NCI-H1092 treated with DMSO at 0.1 percent for 48 hours (cell line): ENCODE measurements around the gene RCE1.

Experiments used
- DNase-seq: peaks from one replicate; lab custom pipeline; 2025; lab: John Stamatoyannopoulos, UW

RCE1 gene

GRCh38 chr11:66868726-66869566, 25.7 kb downstream of the RCE1 start:
- DNase-seq, result no peak

DNA sequence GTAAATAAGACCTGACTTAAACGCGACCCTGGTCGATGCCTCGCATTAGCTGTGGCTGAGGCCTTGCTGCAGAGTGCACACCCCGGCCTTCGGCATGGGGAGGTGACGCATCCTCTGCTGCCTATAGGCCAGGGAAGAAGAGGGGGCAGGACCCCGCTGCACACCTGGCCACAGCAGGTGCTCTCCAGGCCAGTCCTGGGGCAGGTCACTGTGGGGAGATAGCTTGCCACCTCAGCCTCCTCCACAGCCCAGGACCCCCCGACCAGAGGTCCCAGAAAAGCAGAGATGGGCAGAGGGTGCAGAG, 26.3 kb downstream of the RCE1 start:
- DNase-seq, result no peak

DNA sequence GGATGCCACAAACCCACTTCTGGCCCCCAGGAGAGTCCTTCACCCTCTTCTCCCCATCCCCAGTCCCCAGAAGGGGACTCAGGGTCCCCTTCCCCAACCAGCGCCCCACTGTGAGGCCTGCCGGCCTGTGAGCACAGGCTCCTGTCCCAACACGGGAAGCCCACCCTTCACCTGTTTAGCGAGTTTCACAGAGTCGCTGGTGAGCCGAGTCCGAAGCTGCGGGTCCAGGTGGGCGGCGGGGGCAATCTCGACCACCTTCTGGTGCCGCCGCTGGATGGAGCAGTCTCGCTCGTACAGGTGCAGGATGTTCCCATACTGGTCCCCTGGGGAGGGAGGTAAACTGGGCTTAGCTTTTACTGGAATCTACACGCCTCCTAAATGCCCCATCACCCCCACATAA, 26.9 kb downstream of the RCE1 start:
- no peak for DNase-seq

- no peak for DNase-seq
Observed at GRCh38 chr11:66870616-66871520, 27.6 kb downstream of the RCE1 start.

GRCh38 chr11:66871521-66871901, 28.3 kb downstream of the RCE1 start:
- DNase-seq, result no peak

- DNase-seq, result no peak
Observed at GRCh38 chr11:66874232-66874631, 31.0 kb downstream of the RCE1 start.

- DNase-seq, result no peak
Observed at GRCh38 chr11:66875378-66875777, 32.1 kb downstream of the RCE1 start.

DNA sequence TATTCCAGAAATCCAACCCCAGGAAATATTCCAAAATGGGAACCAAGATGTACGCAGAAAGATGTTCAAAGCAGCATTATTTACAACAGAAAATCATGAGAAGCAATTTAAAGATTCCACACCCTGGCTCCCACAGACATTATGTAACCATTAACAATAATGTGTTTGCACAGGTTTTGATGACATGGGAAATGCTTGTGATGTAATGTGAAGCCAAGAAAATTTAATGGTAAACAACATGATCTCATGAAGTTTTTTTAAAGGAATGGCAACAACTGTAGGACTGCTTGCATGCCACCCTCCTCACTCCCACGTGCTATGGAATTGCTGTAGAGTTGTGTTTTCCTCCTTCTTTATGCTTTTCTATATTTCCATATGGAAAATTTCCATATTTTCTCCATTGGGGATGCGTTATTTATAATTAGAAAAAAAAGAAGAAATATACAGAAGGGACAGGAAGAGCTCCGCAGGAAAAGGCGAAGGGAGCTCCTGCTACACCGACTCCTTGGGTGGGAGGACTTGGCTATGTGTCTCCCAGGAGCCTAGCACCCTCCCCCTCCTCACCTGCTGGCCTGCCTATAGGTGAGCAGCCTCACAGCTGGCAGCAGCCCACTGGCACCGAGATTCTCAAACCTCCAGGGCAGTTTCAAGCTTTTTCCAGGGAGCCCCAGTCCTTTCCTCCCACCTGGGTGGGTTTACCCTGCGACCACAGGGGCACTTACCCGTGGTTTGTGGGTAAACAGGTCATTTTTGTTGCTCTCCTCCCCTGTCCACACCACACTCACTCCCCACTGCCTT, 34.5 kb downstream of the RCE1 start:
- DNase-seq, result no peak

DNA sequence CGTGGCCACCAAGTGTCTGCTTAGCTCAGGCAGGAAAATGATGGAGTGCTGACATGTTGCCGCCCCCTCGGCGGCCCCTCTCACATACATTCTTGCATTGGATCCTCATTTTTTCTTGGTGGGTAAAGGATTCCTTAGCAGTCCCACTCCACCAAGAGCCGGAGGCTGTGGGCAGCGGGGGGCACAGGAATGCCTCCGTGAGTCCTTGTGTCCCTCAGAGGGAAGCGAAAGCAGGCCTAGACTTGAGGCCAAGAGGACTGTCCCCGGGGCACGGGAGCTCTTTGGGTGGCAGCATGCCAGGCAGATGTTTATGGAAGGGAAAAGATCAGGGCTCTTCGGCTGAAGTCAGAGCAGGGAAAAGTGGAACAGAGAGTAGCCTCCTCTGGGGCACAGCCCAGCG, 35.2 kb downstream of the RCE1 start:
- no peak for DNase-seq

- DNase-seq, result no peak
Observed at GRCh38 chr11:66879000-66879399, 35.8 kb downstream of the RCE1 start.

DNA sequence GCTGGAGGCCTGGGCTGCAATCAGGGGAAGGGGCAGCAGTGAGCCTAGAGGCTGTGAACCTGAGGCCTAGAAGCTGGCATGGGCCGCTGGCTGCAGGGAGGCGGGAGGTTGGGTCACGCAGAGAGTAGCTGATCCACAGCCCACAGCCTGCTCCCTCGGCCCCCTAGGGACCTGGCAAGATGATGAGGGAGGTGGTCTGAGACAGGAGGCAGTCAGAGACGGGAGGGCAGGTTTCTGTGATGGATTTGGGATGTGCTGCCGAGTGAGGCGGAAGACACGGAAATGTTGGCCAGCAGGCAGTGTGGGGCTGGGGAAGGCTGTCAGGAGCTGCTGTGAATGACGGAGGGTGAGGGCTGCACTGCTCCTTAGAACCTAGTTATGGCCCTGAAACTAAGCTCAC, 36.3 kb downstream of the RCE1 start:
- DNase-seq, result no peak

DNA sequence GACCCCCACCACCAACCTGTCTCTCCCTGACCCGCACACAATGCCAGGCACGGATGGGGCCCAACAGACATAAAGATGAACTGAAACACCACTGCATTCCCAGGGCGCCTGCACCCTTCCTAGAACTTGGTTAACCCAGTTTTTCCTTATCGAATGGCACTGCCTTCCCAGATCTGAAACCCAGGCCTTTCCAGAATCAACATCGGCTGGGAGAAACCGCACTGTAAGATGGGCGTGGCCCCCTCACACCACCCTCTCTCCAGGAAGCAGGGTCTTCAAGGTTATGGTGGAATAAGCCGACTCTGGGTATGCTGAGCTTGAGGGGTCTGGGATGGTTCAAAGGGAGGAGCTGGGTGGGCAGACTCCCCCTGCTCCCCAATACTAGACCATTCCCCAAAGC, 36.8 kb downstream of the RCE1 start:
- no peak for DNase-seq

DNA sequence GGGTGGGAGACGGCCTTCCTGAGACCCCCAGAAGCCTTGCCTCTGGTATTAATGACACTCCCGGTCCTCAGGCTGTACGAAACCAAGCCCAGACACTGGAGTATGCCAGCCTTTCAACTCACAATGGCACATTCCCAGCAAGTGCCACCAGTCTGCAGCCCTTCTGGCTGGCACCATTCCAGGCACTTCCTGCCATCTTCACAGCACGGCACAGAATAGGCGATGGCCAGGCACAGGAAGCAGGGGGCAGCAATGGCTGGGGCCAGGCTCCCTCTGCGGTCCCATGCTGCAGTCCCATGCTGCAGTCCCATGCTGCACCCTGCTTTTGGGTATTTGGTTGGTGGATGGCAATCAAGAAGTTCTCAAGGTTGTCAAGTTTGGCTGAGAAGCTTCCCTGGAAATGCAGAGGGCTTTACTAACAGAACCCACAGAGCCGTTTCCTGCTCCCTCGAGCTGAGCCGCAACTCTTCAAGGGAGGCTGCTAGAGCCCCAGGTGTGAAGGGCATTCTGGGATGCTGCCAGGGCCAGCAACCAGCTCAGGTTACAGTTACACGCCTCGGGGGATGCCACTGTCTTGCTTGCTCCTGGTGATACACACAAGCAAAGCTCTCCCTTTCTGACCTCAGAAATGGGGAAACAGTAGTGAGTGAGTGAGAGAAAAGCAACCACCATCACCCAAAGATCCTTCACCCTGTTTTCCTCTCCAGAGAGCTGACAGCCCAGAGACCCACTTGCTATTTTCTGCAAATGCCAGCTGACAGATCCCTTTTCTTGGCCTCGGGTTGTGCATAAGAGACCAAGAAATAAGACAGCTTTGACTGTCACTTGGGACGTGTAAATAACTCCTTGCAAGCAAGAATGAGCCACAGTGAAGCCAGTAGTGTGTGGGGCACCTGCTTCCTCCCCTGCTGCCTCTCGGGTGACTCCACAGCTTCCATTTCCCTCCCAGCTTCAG, 37.5 kb downstream of the RCE1 start:
- DNase-seq, result peak; percentile 88

DNA sequence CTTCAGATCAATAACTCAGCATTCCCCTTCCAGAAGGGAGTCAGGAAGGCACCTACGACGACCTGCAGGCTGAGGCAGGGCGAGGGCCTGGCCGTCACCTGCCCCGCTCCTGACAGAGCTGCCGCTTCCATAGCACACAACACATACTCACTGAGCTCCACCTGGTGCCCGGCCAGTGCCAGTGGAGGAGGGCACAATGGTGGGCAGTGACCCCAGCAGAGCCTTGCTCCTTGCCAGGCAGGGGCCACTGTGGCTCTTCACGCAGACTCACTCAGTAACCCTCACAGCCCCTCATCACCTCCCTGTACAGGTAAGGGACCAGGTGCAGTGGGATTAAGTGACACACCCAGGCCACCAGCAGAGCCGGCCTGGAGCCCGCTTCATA, 38.2 kb downstream of the RCE1 start:
- peak; percentile 55 for DNase-seq

GRCh38 chr11:66881927-66882452, 38.7 kb downstream of the RCE1 start:
- DNase-seq, result peak; percentile 56

- peak; percentile 94 for DNase-seq
Observed at GRCh38 chr11:66882561-66883015, 39.3 kb downstream of the RCE1 start.

- DNase-seq, result peak; percentile 94
Observed at GRCh38 chr11:66883016-66883965, 40.0 kb downstream of the RCE1 start.

DNA sequence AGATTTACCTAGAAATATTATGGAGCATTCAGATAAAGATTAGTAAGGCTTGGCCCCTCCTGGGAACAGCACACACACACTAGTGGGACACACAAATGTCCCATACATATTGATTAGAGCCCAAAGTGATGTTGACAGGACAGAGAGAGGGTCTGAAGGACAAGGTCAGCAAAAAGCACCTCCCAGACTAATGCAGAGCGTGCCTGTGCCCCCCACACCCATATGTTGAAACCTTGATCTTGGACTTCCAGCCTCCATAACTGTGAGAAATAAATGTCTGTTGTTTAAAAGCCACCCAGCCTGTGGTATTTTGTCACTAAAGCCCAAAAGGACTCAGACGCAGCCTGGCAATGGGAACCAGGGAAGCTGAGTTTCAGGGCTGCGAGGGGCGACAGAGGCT, 41.2 kb downstream of the RCE1 start:
- DNase-seq, result no peak

GRCh38 chr11:66885469-66885868, 42.2 kb downstream of the RCE1 start:
- DNase-seq, result no peak

DNA sequence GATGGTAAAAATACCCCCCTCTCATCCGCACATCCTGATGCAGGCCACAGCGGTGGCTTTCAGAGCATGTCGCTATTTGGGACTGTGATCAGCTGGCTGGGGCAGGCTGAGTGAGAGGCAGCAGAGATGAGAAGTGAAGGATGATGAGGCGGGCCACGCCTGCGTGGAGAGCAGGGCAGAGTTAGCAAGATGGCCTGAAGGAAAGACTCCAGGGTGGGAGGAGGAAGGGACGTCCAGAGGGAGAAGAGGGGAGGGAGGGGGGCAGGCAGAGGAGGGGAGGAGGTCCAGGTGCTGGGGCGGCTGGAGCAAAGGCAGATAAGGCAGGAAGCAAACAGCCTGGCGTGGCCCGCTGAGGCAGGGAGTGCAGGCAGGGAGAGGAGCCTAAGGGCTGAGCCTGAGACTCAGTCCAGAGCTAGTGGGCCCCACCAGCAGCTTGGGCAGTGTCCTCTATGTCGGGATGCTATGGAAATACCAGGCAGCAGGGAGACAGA, 42.8 kb downstream of the RCE1 start:
- no peak for DNase-seq
